GM21786 (cell line): ENCODE results near the gene CKS1B.

Source experiments
- ATAC-seq: cut with Tn5 transposase; IDR thresholded peaks from one replicate; pipeline ENCODE4 v1.9.1; 2021; ENCODE audit not compliant: unreplicated experiment

Gene CKS1B

DNA sequence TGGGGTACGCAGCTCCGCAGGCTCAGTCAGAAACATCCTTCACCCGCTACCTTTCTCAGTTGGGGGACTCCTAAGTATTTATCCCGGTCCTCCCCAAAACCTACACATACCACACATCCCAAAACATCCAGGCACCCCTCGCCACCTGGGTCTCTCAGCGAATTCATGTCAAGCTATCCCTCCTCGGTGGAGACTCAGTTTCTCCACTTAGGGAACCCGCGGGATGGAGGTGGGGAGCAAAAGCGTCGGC is 26.9 kb downstream of the CKS1B start:
- ATAC-seq, result no peak

DNA sequence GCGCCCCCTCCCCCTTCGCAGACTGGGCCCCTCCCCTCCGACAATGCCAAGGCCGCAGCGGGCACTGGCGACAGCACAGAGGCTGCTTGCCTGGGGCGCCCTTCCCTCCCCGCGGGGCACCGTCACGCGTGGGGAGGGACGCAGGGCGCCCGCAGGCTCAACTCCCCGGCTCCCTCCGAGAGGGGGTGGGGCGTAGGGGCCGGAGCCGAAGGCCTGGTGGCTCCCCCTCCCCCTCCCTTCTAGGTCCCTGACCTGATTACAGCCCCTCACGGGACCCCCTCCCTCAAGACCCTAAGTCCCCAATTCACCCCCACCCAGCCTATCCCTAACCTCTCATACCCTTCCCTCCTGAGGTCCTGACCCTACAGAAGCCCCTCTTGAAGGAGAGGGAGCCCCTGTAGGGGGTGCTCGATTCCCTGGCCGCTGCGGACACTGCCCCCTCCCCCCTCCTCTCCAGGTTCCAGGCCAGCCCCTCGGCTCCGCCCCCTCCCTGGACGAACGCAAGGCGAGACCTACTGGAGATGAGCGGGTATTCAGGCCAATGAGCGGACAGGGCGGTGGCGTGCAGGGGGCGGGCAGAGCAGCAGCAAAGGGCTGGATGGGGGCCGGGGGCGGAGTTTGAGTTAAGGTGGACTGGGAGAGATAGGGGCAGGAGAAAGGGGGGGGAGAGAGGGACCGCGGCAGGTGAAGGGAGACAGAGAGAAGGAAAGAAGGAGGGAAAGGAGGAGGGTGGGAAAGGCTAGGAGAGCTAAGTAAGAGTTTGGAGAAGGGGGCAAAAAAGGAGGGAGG is 27.4 kb downstream of the CKS1B start:
- ATAC-seq, result peak; percentile 35

DNA sequence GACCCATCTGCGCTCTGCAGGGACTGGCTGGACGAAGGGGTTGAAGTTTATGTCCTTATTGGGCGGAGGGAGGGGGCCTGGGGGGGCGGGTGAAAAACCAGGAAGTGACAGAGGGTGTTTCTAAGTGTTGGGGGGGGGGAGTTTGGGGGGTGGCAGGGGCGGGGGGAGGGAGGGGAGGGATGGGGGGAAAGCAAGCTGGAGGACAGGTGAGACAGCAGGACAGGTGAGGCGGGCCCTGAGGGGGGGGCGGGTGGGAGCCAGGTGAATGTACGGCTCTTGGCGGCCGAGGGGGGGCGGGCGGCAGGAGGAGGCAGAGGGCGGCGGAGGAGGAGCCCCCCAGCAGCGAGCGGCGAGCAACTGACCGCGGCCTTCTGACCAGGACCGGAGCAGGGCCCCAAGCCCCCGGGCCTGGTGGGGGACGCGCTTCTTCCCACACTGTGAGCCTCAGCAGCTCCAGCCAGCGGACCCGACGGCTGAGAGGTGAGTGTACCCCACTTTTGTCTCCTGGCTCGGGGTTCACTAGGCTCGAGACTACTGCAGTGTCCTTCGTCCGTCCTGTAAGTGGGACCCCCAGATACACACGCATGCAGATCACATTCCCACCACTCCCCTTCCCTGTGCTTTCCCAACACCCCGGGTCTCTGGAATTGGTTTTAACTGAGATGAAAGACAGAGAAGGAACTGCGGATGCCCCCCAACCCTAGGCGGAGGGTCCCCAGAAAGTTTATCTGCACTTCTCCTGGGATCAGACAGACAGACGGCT is 28.2 kb downstream of the CKS1B start, which contains the start of gene ZBTB7B:
Gene ZBTB7B (plus strand): TSS at position 339 of the 763 bp plus-strand sequence. CDS start 11,859 bp downstream, outside the sequence.
- no peak for ATAC-seq

- no peak for ATAC-seq
Measured at GRCh38 chr1:155003227-155003765, 28.8 kb downstream of the CKS1B start.

- ATAC-seq, result no peak
Measured at GRCh38 chr1:155003766-155004351, 29.4 kb downstream of the CKS1B start.

DNA sequence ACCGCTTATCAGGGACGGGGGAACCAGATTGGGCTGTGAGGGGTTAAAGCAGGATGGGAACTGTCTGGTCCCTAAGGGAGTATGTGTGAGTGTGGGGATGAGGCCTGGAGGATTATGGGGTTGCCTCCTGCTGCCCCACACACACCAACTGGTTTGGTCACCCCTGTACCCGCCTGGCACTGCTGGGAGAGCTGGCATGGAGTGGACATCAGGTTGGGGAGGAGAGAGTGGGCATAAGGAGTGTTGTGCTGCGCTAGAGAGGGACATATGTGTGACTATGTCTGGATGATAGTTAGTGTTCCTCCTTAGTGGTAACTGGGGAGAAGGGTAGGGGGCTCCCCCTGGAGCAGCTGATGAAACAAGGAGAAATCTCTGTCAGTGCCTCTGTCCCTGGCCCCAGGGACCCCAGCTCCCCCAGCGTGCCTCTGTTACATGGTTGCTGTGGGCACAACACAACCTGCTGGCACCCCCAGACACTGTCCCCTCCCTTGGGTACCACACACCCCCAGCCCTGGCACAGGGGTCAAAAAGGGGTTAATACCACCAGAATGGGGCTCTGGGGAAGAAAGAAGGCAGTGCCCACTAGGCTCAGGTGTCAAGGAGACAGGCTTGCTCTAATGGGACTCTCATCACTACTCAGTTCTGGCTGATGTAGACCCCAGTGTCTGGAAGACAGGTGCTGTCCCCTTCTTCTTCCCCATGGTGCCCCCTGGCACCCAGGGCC is 30.0 kb downstream of the CKS1B start:
- ATAC-seq, result no peak

- ATAC-seq, result no peak
Measured at GRCh38 chr1:155005076-155006011, 30.9 kb downstream of the CKS1B start.

DNA sequence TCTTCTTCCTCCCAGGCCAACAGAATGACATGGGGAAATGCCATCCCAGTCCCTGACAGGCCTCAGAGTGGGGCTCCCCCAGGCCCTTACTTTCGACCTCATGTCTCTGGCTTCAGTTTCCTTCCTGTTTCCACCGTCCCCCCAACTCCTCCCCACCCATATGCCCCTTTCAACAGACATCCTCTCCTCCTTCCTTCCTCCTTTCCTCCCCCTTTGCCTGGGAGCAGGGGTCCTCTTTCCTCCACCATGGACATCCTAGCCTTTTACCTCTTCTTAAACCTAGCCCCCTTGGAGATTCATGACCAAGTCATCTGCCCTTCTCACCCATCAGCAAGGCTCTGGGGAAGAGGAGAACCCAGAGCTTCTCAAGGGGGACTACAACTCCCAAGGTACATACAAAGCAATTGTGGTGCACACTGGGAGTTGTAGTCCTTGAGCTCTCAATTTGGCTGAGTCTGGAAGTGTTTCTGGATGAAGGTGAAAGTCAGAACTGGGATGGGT is 32.2 kb downstream of the CKS1B start:
- ATAC-seq, result no peak

GRCh38 chr1:155007251-155007828 is 32.9 kb downstream of the CKS1B start:
- no peak for ATAC-seq

DNA sequence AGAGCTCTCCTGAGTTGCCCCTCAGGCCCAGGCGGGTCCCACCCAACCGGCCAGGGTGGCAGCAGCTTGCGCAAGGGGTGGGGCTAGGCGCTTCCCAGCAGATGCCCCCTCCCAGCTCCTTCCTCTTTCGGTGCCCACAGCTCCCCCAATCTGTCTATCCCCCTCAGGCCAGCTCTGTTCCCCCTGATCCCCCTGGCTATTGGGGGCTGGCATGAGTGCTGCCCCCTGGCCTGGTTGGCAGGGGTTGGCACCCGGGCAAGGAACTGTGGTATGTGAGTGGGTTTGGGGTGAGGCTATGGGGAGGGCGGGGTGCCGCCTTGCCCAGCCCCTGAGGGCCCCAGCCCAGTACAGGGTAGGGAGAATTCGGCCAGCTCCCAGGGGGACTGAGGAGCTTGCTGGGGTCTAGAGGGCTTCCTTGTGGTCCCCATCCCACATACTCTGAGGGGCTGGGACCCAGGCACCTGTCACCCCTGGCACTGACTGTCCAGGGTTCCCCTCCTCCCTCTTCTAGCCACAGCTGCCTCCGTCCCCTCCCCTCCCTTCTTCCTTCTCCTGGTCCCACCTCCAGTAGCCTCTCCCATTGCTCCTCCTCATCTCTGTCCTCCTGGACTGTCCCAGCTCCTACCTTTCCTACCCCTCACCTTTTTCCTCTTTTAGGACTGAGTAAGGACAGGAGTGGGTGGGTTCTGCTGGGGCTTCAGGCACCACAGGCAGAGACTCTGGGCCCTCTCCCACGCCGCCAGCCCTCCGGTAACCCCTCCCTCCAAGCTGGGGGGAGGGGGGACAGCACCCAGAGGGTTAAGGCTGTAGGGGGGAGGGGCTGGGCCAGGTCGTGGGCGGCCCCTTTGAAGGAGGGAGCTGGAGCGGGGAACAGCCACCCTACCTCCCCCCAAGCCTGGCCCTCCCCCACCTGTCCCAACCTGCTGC is 33.8 kb downstream of the CKS1B start:
- no peak for ATAC-seq

DNA sequence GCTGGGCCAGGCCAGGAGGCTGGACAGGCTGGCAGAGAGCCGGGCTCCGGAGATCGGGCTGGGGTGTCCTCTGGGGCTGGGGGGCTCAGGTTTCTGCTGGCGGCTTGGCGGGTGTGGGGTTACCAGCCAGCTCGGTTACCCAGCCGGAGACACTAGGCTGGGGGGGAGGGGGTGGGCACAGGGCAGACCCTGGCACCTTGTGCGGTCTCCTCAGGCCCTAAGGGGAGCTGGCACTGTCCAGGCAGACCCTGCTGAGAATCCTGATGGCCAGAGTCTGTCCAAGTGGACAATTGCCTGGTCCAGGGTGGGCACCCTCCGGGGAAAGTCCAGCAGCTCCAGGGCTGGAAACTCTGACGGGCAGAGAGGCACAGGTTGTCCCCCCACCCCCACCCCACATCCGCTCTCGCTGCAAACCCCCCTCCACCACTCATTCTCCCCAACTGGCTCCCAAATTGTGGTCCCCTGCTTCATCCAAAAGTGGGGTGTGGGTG is 34.8 kb downstream of the CKS1B start:
- ATAC-seq, result no peak

GRCh38 chr1:155009742-155010141 is 35.3 kb downstream of the CKS1B start:
- no peak for ATAC-seq

DNA sequence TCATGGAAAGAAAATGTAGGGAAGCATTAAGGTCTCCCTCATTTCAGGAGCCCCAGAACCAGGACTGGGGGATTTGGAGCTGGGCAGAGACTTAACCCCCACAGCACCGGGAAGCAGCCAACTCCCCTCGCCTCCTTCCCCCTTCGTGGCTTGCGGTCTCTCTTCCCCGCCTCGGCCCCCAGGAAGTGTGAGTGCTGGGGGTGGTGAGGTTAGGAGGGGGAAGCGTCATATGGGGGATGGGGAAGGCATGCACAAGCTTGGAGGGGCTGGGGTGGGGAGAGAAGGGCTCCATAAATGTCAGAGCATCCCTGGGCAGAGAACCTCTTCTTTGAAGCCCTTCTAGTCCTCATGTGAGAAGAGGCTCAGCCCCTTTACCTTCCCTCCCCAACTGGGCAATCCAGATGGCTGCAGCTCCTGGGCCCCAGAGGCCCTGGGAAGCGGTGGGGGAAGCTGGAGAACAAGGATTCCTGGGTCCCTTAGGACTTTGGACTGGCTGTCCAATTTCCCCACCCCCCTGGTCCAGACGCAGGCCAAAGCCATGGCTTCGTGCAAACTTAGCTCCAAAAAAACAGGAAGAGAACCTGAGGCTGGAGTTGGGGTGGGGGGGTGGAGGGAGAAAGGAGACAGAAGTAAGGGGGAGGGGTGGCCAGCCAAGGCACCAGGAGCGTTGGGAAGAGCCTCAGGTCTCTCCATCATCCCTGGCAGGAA is 35.9 kb downstream of the CKS1B start:
- ATAC-seq, result no peak

GRCh38 chr1:155011004-155011416 is 36.5 kb downstream of the CKS1B start:
- ATAC-seq, result no peak

DNA sequence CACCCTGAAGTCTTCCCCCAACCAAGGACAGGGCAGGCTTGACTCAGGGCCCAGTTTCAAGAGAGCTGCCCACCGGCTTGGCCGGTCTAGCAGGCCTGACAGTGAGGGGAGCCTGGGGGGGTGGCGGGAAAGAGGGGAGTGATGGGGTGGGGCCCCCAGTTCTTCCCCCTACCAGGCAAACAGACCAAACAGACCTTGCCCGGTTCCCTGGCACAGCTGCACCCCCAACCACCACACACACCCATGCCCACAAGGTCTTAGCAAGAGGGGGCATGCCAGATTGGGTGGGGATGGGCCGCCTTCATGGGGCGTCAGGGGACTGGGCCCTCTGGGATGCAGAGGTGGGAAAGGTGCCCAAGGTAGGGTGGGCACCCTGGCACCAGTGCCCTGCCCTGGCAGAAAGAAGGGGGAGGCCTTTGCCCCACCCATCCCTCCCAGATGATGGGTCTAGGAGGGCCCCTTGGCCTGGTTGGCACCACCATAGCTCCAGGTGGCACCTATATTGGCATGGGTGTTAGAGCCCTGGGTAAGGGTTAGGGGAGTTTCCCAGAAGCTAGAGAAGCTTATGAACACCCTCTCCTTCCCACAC is 37.0 kb downstream of the CKS1B start:
- no peak for ATAC-seq

DNA sequence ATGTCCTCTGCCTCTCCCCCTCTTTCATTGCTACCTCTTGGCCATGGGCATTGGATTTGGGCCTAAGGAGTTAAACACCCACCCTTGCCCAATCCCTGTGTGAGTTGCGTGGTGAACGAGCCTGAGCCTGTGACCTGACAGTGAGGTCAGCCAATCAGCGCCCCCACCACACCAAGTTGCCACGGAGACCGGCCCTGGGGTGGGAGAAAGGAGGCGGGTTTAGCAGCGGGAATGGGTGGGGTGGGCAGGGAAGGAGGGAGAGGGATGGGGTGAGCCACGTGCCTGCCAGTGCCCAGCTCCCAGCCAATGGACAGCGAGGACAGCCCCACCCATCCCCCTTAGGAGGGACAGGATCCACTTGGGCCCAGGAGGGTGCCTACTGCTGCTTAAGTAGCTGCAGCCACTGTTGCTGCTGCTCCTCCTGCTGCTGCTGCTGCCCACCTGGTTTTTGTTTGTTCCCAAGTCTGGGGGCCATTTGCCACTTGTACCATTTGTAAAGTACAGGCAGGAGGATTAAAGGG is 37.6 kb downstream of the CKS1B start:
- no peak for ATAC-seq
